DOHH2 (cell line): ENCODE results near the gene RC3H2.
A peak's percentile ranks its signal among the peaks of the same experiment; 100 is the strongest.

Experiments used
- H3F3A ChIP-seq: fragments of 200-600 bp; sonication (generic), shearing (Covaris generic); 2 replicates; pipeline ENCODE4 v1.6.0; 2016; ENCODE audit warnings: antibody characterized with exemption, mild to moderate bottlenecking; ENCODE audit not compliant: control insufficient read depth, insufficient read depth
- H3K27ac ChIP-seq: fragments of 200-600 bp; sonication (generic); 2 replicates; pipeline ENCODE4 v1.5.1; 2014; ENCODE audit warnings: low read depth, mild to moderate bottlenecking, low read length, moderate library complexity
- H3K27me3 ChIP-seq: fragments of 200-600 bp; sonication (generic); 2 replicates; pipeline ENCODE4 v1.6.1; 2014; ENCODE audit warnings: mild to moderate bottlenecking, low read length, mixed read lengths; ENCODE audit not compliant: control insufficient read depth
- H3K36me3 ChIP-seq: fragments of 200-600 bp; sonication (generic); 2 replicates; pipeline ENCODE4 v1.6.1; 2014; ENCODE audit warnings: mild to moderate bottlenecking, low read length, moderate library complexity, mixed read lengths; ENCODE audit not compliant: control insufficient read depth
- H3K4me1 ChIP-seq: fragments of 200-600 bp; sonication (generic); 2 replicates; pipeline ENCODE4 v1.6.1; 2014; ENCODE audit warnings: mild to moderate bottlenecking, low read length, mixed read lengths; ENCODE audit not compliant: control insufficient read depth
- H3K4me2 ChIP-seq: fragments of 200-600 bp; sonication (generic); 2 replicates; pipeline ENCODE4 v1.6.0; 2014; ENCODE audit warnings: mild to moderate bottlenecking, low read length, moderate library complexity
- H3K4me3 ChIP-seq: fragments of 200-600 bp; sonication (generic); 2 replicates; pipeline ENCODE4 v1.5.1; 2014; ENCODE audit warnings: mild to moderate bottlenecking, low read length, mixed read lengths
- H3K79me2 ChIP-seq: fragments of 200-600 bp; sonication (generic); 2 replicates; pipeline ENCODE4 v1.6.1; 2014; ENCODE audit warnings: mild to moderate bottlenecking, low read length, mixed read lengths; ENCODE audit not compliant: control insufficient read depth
- H3K9me2 ChIP-seq: fragments of 200-600 bp; sonication (generic); replicated peaks from 2 replicates; pipeline ENCODE4 v1.6.1; 2014; ENCODE audit warnings: mild to moderate bottlenecking, low read length, mixed read lengths; ENCODE audit not compliant: control insufficient read depth
- H3K9me3 ChIP-seq: fragments of 200-600 bp; sonication (generic); 2 replicates; pipeline ENCODE4 v1.6.1; 2014; ENCODE audit warnings: antibody characterized with exemption, low read length, mixed read lengths; ENCODE audit not compliant: control insufficient read depth, insufficient read depth
- H4K20me1 ChIP-seq: fragments of 200-600 bp; sonication (generic); 2 replicates; pipeline ENCODE4 v1.6.0; 2014; ENCODE audit warnings: low read depth, mild to moderate bottlenecking, antibody characterized with exemption, low read length, moderate library complexity; ENCODE audit not compliant: control insufficient read depth, insufficient read depth
- EZH2phosphoT487 ChIP-seq: fragments of 200-600 bp; sonication (generic); IDR thresholded peaks from 2 replicates; pipeline ENCODE4 v1.6.1; 2017; ENCODE audit warnings: borderline replicate concordance, mild to moderate bottlenecking, antibody characterized with exemption, low read length, moderate library complexity, mixed read lengths
- TF ChIP-seq, protein P1 (sequence below): fragments of 200-600 bp; sonication (generic); IDR thresholded peaks from one replicate; pipeline ENCODE4 v1.5.1; 2014; ENCODE audit warnings: antibody characterized with exemption, mild to moderate bottlenecking, low read depth, low read length; ENCODE audit not compliant: poor library complexity, severe bottlenecking

Gene RC3H2

DNA sequence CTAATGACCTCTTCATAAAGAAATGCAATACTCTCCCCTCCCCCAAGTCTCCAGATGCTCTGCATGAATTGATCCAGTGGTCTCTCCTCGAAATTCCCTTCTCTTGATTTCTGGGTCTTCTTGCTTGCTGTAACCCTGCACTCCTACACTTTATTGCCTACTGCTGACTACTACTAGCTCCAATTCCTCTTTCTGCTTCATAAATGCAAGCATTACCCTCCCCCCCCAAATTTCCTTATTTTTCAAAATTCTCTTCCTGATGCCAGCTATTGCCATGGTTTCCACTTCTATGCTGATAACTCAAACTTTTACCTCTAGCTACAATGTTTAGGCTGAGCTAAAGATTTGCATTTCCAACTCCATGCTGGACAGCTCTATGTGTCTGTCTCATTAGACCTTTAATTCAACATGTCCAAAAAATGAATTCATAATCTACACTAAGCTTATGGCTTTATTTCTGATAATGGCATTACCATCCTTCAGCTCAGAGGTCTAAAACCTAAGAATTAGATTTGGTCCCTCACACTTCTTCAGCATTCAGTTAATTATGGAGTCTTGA, 24.7 kb upstream of the RC3H2 start:
- no peaks in the 10 kb centered on the region for H4K20me1 ChIP-seq
- H3K36me3 ChIP-seq, result peaks cover 9% of the 10 kb centered on the region
- peaks cover 72% of the 10 kb centered on the region for H3K79me2 ChIP-seq
- peak overlapping the region; percentile 68 for H3K4me2 ChIP-seq
- H3K9me2 ChIP-seq, result no peaks in the 10 kb centered on the region
- no peak for TF ChIP-seq EZH2phosphoT487
- TF ChIP-seq, protein P1, sequence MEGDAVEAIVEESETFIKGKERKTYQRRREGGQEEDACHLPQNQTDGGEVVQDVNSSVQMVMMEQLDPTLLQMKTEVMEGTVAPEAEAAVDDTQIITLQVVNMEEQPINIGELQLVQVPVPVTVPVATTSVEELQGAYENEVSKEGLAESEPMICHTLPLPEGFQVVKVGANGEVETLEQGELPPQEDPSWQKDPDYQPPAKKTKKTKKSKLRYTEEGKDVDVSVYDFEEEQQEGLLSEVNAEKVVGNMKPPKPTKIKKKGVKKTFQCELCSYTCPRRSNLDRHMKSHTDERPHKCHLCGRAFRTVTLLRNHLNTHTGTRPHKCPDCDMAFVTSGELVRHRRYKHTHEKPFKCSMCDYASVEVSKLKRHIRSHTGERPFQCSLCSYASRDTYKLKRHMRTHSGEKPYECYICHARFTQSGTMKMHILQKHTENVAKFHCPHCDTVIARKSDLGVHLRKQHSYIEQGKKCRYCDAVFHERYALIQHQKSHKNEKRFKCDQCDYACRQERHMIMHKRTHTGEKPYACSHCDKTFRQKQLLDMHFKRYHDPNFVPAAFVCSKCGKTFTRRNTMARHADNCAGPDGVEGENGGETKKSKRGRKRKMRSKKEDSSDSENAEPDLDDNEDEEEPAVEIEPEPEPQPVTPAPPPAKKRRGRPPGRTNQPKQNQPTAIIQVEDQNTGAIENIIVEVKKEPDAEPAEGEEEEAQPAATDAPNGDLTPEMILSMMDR, result no peak
- H3K9me3 ChIP-seq, result no peaks in the 10 kb centered on the region
- H3K4me3 ChIP-seq, result peak overlapping the region; percentile 99
- H3K27ac ChIP-seq, result no peak overlapping the region
- no peaks in the 10 kb centered on the region for H3K27me3 ChIP-seq
- peaks cover 7% of the 10 kb centered on the region for H3F3A ChIP-seq
- H3K4me1 ChIP-seq, result peaks cover 26% of the 10 kb centered on the region

DNA sequence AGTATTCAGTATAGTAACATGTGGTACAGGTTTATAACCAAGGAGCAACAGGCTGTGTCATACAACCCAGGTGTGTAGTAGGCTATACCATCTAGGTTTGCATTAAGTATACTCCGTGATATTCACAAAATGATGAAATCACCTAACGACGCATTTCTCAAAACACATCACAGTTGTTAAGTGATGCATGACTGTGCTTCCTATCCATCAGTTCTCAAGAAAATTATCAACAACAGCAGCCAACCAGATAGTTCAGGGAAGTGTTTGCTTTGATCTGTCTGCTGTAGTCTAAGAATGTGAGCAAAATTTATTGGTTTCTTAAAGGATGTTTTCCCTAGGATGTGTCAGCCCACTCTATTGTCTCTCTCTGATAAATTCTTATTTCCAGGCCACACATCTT, 18.8 kb upstream of the RC3H2 start:
- no peaks in the 10 kb centered on the region for H4K20me1 ChIP-seq
- no peak for TF ChIP-seq EZH2phosphoT487
- TF ChIP-seq, protein P1, result no peak
- H3K4me3 ChIP-seq, result peak overlapping the region; percentile 24
- peak overlapping the region; percentile 28 for H3K27ac ChIP-seq
- H3F3A ChIP-seq, result peaks cover 8% of the 10 kb centered on the region
- H3K4me2 ChIP-seq, result peak overlapping the region; percentile 45
- no peaks in the 10 kb centered on the region for H3K9me2 ChIP-seq
- peaks cover 34% of the 10 kb centered on the region for H3K79me2 ChIP-seq
- no peaks in the 10 kb centered on the region for H3K9me3 ChIP-seq
- H3K27me3 ChIP-seq, result no peaks in the 10 kb centered on the region
- H3K36me3 ChIP-seq, result peaks cover 15% of the 10 kb centered on the region
- peaks cover 24% of the 10 kb centered on the region for H3K4me1 ChIP-seq

DNA sequence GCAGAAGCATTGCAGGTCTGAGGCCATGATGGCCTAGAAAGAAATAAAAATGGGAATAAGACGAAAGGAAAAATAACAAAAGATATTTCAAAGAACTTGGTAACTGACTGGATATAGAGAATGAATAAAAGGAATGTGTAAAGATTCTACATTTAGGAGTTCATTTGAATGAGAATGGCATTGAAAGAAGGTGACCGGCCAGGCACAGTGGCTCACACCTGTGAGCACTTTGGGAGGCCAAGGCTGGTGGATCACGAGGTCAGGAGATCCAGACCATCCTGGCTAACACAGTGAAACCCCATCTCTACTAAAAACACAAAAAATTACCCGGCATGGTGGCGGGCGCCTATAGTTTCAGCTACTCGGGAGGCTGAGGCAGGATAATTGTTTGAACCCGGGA, 17.6 kb upstream of the RC3H2 start:
- TF ChIP-seq, protein P1, result no peak
- no peak for TF ChIP-seq EZH2phosphoT487
- Histone ChIP-seq H4K20me1 (no peaks in the 10 kb centered on the region), H3K27ac (no peak overlapping the region), H3K79me2 (peaks cover 28% of the 10 kb centered on the region), H3K9me3 (no peaks in the 10 kb centered on the region), H3F3A (peaks cover 8% of the 10 kb centered on the region), H3K4me1 (peaks cover 24% of the 10 kb centered on the region), H3K27me3 (no peaks in the 10 kb centered on the region), H3K4me2 (no peak overlapping the region), H3K36me3 (peaks cover 14% of the 10 kb centered on the region), H3K4me3 (no peak overlapping the region), H3K9me2 (no peaks in the 10 kb centered on the region)
